NCI-H1092 (cell line): ENCODE data around the gene DCT.
A peak's percentile ranks its signal among the peaks of the same experiment; 100 is the strongest.
"Not testable (repeated sequence)": the region's sequence is repeated elsewhere in the genome, so short reads cannot be mapped to it uniquely, and the experiment has no call there.

Experiments used
- DNase-seq: peaks from one replicate; lab custom pipeline; 2025; lab: John Stamatoyannopoulos, UW

The DCT gene

DNA sequence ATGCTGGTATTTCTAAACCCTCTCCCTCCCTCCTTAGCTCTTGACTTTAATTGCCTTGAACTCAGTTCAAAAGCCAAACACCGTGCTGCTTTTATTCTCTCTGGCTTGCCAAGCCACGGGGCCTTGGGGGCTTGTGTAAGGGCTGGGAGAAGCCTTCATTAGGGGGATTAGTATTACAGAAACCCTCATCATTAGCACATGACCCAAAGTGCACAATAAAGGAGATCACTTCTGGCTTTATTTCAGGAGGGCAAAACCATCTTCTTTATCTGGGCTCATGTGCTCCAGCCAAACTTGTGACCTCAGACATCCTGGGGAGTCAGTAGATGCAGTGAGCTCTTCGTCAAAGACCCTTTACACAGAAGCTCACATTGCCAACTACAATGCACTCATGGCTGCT lies at the start of gene DCT:
TSS of gene DCT (minus strand) at position 67 of the 400 bp plus-strand sequence. CDS start 427 bp downstream, outside the sequence.
- peak; percentile 78 for DNase-seq

DNA sequence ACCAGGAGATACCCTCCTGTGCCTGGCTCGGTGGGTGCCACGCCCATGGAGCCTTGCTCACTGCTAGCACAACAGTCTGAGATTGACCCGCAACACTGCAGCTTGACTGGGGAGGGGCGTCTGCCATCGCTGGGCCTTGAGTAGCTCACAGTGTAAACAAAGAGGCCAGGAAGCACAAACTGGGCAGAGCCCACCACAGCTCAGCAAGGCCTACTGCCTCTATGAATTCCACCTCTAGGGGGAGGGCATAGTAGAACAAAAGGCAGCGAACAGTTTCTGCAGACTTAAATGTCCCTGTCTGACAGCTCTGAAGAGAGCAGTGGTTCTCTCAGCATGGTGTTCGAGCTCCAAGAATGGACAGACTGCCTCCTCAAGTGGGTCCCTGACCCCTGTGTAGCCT lies 47.5 kb upstream of the DCT start:
- DNase-seq = not testable (repeated sequence)

- DNase-seq = no peak
Measured at GRCh38 chr13:94525781-94526180, 46.3 kb upstream of the DCT start.

DNA sequence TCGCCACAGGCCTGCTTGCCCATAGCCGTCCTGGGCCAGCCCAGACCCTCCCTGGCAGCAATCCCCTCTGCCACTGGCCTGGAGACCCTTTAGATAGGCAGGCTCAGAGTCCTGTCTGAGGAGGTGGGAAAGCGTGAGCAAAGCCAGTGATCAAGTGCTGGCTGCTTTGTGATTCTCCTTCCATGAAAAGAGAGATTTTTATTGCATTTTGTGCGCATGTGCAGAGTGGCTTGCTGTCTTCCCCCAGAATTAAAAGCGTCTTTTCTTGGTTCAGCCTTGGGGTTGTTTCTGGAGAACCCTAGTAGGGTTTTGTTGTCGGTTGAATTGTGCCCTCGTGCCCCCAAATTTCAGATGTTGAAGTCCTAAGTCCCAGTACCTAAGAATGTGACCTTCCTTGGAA lies 44.9 kb upstream of the DCT start:
- no peak for DNase-seq

GRCh38 chr13:94520001-94520400 lies 40.5 kb upstream of the DCT start:
- DNase-seq = no peak

GRCh38 chr13:94516456-94516855 lies 37.0 kb upstream of the DCT start:
- no peak for DNase-seq

- DNase-seq = no peak
Measured at GRCh38 chr13:94515911-94516310, 36.4 kb upstream of the DCT start.

DNA sequence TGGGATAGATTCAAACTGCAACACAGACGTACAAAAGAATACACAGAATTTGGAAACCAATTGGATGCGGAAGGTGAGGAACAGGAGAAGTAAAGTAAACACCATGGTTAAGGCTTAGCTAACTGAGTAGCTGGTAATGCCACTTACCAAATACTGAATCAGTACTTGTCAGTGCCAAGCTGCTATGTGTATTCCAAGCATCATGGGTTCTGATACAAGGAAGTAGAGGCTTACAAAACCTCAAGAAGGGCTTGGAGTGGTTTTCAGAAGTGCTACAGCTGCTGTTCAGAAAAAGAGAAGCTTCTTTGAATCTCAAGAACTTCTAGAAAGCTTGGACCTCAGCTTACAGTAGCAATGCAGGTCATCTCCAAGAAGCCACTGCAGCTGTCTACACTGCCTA lies 35.9 kb upstream of the DCT start:
- no peak for DNase-seq

DNA sequence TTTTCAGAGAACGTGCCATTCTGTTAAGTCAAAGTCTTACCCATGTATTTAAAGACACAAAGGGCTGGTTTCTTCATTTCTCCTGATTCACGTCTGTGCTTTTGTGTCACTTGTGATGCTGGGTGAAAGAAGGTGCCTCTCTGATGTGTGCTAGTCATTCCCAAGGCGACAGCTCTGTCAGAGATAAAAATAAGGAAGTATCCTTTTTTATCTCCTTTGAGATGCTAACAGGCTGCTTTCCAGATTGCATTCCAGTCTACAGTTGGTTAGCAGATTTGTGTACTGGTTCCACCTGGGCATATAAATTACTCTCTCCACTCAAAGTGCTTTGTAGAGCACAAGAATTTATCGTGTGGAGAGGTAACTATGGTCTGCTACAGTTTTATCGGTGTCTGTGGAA lies 33.5 kb upstream of the DCT start:
- no peak for DNase-seq

DNA sequence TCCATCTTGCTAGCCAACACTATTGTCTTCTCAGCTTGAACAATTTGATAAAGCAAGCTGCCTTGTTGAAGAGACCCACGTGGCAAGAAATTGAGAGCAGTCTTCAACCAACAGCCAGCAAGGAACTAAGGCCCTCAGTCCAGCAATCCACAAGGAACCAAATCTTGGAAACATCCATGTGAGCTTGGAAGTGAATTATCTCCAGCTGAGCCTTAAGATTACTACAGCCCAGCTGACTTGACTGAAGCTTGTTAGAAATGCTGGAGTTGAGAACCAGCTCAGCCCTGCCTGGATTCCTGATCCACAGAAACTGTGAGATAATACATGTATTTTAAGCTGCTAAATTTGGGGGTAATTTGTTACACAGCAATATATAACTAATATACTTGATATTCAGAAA lies 26.2 kb upstream of the DCT start:
- no peak for DNase-seq

DNA sequence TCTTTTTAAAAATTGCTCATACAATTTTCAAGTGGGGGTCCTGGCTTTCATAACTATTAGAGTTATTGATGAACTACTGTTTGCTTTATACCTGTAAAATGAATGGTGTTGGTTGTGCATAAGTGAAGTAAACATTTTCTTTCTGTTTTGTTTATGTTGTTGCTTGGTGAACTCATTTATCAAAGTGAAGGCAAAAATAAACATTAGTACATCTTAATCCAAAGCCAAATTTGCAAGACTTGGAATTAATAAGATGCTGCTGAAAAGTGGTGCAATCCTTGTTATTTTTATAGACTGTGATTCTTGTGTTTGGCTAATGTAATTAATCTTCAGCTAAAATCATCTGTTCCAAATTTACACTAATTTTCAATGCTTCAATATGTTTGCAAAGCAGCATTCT lies 24.4 kb upstream of the DCT start:
- DNase-seq = no peak

- not testable (repeated sequence) for DNase-seq
Measured at GRCh38 chr13:94498831-94499230, 19.3 kb upstream of the DCT start.

GRCh38 chr13:94495806-94496205 lies 16.3 kb upstream of the DCT start:
- no peak for DNase-seq

- DNase-seq = peak; percentile 36
Measured at GRCh38 chr13:94494026-94494425, 14.5 kb upstream of the DCT start.

- DNase-seq = no peak
Measured at GRCh38 chr13:94487043-94487442, 7.6 kb upstream of the DCT start.

DNA sequence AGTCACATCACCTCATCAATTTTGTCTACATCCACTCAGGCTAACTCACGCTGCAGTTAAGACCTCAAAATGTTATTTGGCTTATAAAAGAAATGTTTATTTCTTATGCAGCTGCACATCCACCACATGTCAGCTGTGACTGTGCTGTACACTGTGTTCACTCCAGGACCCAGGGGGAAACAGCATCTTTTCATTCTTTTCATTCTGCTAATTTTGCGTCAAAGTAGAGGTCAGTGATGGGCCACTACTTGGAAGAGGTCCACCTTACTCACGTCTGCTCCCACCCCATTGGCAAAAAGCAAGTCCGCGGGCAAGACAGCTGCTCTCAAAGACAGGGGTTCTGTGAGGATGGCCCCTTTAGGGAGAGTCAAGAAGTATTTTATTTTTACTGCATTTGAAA lies 4.5 kb upstream of the DCT start:
- no peak for DNase-seq

- DNase-seq = no peak
Measured at GRCh38 chr13:94481941-94482340, 2.5 kb upstream of the DCT start.

DNA sequence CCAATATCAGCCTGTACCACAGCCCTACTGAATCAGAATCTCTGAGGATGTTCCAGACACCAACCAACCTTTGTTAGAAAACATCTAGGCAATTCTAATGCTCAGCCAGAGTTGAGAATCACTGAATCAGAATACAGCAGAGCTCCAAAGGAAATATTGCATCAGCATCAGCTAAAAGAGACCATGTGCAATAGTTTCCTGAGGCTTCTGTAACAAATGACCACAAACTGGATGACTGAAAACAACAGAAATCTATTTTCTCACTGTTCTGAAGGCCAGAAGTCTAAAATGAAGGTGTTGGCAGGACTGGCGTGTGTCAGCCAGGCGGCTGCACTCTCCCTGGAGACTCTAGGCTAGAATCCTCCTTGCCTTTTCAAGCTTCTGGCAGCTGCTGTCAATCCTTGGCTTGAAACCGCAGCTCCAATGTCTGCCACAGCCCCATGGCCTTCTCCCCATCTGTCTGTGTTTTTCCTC lies 1.2 kb upstream of the DCT start:
- DNase-seq = peak; percentile 31

DNA sequence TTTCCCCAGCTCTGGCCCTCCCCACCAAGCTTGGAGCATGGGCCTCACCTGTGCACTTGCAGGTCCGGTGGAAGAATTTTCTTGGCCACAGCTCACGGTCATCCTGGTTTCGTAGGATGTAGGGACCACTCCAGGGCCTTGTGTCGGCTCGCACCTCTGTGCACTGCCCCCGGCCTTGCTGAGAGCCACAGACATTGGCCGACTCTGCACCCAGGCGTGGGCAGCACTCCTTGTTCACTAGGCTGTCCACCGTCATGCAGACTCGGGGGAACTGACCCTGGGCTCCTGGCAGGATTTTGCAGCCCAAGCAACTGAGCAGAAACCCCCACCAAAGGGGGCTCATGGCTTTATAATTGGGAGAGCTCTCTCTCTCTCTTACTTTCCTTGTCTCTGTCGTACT lies 569 bp downstream of the DCT start:
- DNase-seq = no peak

GRCh38 chr13:94470126-94470525 lies 9.4 kb downstream of the DCT start:
- no peak for DNase-seq

- no peak for DNase-seq
Measured at GRCh38 chr13:94464771-94465170, 14.7 kb downstream of the DCT start.

- DNase-seq = no peak
Measured at GRCh38 chr13:94462670-94463069, 16.8 kb downstream of the DCT start.

GRCh38 chr13:94459116-94459515 lies 20.4 kb downstream of the DCT start:
- DNase-seq = no peak

- no peak for DNase-seq
Measured at GRCh38 chr13:94455414-94455813, 24.1 kb downstream of the DCT start.

- DNase-seq = no peak
Measured at GRCh38 chr13:94454906-94455305, 24.6 kb downstream of the DCT start.
